Stimulated activated CD4-positive, alpha-beta T cell treated with anti-CD3 and anti-CD28 coated beads, TNF-alpha, amount 100 ng/mL, for 1 hour (primary cell): ENCODE results near the gene EEA1.
"Not testable (repeated sequence)": the region's sequence is repeated elsewhere in the genome, so short reads cannot be mapped to it uniquely, and the experiment has no call there.

ENCODE experiments used
- DNase-seq, 3 donors: peaks; one replicate each; pipeline ENCODE4 v3.0.0-alpha.2; 2020; ENCODE audit warnings: low read depth in 3 of 3, low spot score in 1 of 3

The EEA1 gene

DNA sequence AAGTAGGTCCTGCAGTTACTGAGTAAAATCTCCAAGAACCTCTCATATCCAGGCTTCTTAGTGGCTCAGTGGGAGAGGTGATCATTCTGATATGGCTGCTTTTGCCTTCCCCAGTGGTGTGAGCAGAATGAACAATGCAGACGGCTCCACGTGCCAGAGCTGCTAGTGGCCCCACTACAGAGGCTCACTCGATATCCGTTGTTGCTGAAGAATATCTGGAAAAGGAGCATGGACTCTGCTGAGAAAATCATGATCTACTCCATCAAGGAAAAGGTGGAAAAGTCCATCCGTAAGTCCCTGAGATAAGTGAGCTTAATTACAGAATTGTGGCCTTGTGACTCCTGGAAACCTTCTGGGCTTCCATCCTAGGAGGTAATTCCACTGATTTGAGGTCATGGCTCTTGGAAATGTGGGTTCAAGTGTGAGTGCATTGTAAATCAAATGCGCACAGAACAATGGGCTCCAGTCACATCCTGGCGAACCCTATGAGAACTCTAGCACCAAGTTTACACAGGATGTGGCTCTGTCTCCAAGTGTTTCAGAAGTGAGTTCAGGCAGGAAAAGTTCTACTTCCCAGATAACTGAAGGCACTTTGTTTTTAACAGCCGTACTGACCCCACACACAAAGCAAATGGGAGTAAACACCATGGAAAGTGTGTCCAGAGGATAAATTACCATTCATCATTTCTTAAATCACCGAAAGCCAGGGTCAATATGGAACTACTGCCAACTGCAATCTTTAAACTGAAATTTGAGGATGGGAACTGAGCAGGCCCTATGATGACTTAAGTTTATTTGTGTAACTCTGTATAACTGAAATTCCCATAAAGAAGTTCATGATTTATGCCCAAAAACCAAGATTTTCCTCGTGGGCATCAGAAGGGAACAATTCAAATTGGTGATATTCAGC, 174.9 kb downstream of the EEA1 start:
- no peak for DNase-seq

DNA sequence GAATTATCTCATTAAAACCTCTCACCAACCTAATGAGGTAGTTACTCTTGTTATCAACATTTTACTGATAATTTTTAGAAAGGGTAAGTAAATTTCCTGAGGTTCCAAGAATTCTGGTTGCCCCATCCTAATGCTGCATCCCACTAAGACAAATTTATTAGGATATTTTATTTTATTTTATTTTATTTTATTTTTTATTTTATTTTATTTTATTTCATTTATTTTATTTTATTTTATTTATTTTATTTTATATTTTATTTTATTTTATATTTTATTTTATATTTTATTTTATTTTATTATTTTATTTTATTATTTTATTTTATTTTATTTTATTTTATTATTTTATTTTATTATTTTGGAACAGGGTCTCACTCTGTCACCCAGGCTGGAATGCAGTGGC, 179.4 kb downstream of the EEA1 start:
- DNase-seq: not testable (repeated sequence)

- no peak for DNase-seq
Observed at GRCh38 chr12:92747151-92747550, 181.9 kb downstream of the EEA1 start.

- no peak for DNase-seq
Observed at GRCh38 chr12:92745856-92746550, 183.1 kb downstream of the EEA1 start.

GRCh38 chr12:92743026-92743425, 186.1 kb downstream of the EEA1 start:
- DNase-seq: no peak

DNA sequence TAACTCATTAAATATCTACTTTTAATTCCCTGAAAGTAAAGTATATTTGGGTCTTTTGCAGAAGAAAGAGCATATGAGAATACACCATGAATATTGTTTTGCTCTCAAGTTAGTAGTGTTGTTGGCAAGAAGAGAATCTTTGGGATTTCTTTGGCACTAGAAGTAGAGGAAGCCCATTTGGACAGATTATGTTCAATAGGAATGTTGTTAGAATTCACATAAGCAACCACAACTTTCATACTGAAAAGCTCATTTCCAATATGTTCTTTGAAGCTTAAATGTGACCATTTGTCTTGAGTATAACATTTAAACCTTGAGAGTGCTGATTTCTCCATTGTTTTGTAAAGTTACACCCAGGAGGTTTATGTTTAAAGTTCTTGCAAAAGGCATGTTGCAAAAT, 188.7 kb downstream of the EEA1 start:
- DNase-seq: no peak

GRCh38 chr12:92739113-92739512, 190.0 kb downstream of the EEA1 start:
- DNase-seq: no peak

- DNase-seq: no peak
Observed at GRCh38 chr12:92737855-92738850, 190.9 kb downstream of the EEA1 start.

- DNase-seq: no peak
Observed at GRCh38 chr12:92736605-92737004, 192.5 kb downstream of the EEA1 start.

DNA sequence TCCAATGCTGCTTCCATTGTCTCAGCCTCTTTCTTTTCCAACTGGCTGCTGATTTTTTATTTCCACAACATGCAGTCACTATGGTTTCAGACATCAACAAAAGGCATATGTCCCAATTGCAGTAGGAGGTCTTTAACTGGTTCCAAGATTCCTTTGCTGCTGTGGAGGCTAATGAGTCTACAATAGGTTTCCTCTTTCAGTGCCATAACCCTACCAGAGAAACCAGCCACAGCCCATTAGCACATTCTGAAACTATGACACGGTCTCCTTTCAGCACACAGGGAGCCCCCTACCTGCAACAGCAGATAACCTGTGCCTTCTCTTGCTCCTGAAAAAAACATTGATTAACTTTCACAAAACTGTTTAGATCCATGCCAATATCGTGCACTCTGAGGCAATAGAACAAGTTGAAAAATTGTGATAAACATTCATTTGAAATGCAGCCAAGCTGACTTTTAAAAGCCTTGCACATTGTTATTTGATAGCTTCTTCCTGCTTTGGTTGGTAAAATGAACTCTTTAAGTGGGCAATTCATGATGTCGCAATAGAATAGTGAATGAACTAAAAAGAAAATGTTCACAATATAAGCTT, 193.9 kb downstream of the EEA1 start:
- DNase-seq: no peak

- no peak for DNase-seq
Observed at GRCh38 chr12:92733661-92734060, 195.4 kb downstream of the EEA1 start.

DNA sequence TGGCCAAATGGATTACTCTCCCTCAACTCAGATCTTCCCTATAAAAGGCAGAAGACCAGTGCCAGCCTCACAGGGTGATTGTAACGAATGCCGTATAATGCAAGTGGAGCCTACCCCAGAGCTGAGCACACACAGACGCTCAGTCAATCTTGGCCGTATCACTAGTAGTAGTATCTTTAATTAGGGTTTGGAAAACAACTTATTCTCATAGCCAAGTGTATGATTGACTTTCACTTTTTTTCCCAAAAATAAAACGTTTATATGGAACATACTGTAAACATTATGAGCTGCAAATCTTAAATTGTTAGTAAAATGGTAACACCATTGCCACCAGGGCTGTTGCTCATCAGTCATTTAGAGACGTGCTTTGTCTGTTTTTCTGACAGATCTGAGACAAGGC, 195.9 kb downstream of the EEA1 start:
- no peak for DNase-seq

DNA sequence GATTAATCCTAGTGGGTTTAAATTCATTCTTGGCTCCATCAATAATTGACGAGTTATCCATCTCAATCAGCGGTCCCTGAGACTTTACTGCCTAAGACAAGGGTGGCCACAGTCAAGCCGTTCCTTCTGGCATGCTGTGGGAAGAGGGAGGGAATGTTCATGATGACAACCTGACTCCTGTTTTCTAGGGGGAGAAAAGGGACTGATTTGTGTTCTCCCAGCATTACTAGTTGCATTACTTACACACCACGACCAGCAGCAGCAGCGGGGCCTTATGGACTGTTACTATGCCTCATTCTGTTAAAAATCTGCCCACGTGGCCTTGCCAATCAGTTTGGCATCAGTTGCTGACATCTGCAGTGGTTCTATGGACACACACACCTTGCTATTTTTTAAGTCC, 196.4 kb downstream of the EEA1 start:
- no peak for DNase-seq

DNA sequence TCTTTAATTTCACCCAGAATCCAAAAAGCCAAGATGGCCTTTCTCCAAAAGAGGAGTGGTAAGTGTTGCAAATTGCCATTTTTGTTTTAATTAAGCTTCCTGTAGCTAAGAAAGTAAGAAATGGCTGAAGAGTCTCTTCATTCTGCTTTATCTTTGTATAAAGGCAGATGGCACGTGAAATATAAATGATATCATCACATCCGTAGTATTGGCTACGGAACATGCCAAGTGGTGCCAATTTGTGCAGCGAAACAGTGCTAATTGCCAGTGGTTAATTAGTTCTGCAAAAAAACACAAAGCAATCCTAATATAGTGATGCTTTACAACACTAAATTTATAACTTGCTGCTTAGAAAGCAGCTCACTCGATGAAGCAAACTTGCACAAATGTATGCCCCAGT, 196.9 kb downstream of the EEA1 start:
- DNase-seq: no peak

- DNase-seq: no peak
Observed at GRCh38 chr12:92730758-92731157, 198.3 kb downstream of the EEA1 start.

- DNase-seq: no peak
Observed at GRCh38 chr12:92729773-92730305, 199.3 kb downstream of the EEA1 start.

DNA sequence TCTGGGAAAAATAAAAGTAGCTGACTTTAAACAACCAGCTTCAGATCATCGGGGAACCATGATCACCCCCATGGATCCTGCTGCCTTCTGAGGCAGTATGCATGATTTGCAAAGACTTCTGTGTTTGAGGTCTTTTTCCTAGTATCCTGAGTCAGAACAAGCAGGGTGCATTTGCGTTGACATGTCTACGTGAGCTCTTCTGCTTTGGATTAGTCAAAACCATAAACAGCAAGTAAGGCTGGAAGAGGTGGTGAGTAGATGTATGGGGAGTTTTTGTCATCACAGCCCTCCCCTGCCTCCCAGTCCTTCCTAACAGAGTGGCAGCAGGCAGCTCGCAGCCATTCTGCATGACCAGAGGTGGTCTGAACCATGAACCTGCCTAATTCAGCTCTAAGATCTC, 202.2 kb downstream of the EEA1 start:
- DNase-seq: no peak

DNA sequence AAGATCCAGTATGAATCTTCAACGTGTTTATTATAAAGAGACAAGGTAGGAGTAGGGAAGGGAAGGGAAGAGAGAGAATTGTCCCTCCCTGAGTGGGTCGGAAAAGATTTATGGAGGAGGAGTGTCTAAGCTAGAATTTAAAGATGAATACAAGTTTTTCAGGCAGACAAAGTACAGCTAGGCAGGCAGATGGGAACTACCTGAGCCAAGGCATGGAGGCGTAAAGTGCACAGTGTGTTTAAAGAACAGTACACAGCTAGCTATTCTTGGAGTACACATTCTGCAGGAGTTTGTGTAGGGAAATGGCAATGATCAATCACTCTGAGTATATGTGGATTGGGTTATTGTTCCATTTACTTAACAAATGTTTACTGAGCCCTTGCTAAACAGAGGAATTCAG, 206.2 kb downstream of the EEA1 start:
- no peak for DNase-seq

GRCh38 chr12:92721656-92722055, 207.4 kb downstream of the EEA1 start:
- DNase-seq: no peak

DNA sequence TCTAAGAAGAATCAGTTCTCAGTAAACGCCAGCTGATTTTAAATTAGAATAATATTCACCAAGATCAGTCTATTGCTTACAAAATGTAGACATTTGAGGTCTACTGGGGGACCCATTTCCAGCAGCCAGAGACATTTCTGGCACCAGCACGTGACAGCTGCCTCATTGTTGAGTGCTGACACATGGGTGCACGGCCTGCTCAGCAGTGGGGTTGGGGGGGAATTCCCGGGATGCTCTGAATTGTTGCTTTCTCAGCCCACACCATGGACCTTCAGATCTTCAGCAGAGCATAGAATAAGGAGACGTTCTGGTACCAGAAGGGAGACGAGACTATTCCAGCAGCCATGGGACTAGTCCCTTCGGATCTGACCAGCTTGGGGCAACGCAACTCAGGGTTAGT, 208.0 kb downstream of the EEA1 start:
- no peak for DNase-seq
